OCI-LY1 (cell line): Measurements from ENCODE around the gene FILIP1.

Experiments used
- CTCF ChIP-seq: fragments of 200-600 bp; sonication (generic), shearing (Covaris generic); IDR thresholded peaks from 2 replicates; pipeline ENCODE4 v1.5.1; 2017; ENCODE audit warnings: mild to moderate bottlenecking, antibody characterized with exemption, low read length, moderate library complexity, mixed read lengths
- EZH2 ChIP-seq: fragments of 200-600 bp; sonication (generic), shearing (Covaris generic); IDR thresholded peaks from 2 replicates; pipeline ENCODE4 v1.8.0; 2017; ENCODE audit warnings: borderline replicate concordance, mixed run types, mild to moderate bottlenecking, antibody characterized with exemption, low read length, moderate library complexity, mixed read lengths

GRCh38 chr6:75530696-75531095 lies 37.1 kb upstream of the FILIP1 start:
- TF ChIP-seq CTCF (no peak), EZH2 (no peak)
